Measurements from ENCODE around the gene CC2D2A. TPM values are rescaled to one million over a fixed set of nuclear protein-coding genes. Genes with fewer than 3 reads are reported as not detected.

The CC2D2A gene
- 16.2 and 17.4 TPM in 2 replicates for total RNA-seq

DNA sequence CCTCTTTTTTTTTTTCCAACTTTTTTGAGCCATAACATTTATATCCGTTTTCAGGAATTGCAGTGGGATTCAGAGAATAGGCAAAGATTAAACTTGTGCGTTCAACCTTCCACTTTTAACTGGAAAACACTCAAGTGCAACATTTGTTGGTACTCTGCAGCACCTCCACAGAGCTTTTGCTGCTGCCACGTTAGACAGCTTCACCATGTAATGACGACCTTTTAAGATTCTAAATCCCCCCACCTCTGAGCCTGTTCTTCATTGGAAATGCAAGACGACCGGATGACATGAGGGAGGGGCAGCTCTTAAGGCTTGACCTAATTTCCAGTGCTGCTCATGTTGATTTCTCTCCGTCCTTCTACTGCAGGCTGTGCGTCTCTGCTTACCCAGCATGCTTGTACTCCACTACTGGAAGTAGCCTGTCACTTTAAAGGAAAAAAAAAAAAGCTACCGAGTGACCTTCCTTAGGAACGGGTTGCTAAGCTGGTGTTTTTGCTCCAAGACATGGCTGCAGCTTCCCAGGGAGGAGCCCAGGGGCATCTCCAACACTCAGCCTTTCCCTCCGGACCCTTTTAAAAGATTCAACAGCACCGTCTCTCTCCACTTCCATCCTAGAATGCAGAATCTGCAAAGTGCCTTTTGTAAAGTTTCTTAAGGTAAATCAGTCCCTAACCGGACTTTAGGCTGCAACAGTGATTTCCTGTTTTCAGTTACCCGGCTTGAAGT, at the start of gene CC2D2A:
TSS of gene CC2D2A (plus strand) at position 481 of the 726 bp plus-strand sequence. CDS start 6,051 bp downstream, outside the sequence.

GRCh38 chr4:15427701-15428100, 42.0 kb upstream of the CC2D2A start, which contains the start of gene C1QTNF7:
Gene C1QTNF7 (plus strand): TSS chr4:15428033. CDS start chr4:15435744, 7,711 bp downstream.

Small RNA genes within 50 kb of the gene (small RNA-seq; reads per million reads assigned to genes)
- gene AC007016.1: not detected

Other genes with a start within 250 kb of the CC2D2A start
- 0.12 and 0.16 TPM in 2 replicates for gene C1QTNF7, start 41.8 kb upstream of the CC2D2A start, total RNA-seq
- 112 and 121 TPM in 2 replicates for gene FBXL5, start 185.5 kb downstream of the CC2D2A start, total RNA-seq
- gene FAM200B, start 211.9 kb downstream of the CC2D2A start, total RNA-seq: 15.9 and 23.3 TPM in 2 replicates
- 10.2 and 11.8 TPM in 2 replicates for gene BST1, start 233.2 kb downstream of the CC2D2A start, total RNA-seq

Data from hair follicle dermal papilla cell (primary cell).